Measurements from ENCODE around the gene WNT5A.
A peak's percentile ranks its signal among the peaks of the same experiment; 100 is the strongest.

The WNT5A gene

DNA sequence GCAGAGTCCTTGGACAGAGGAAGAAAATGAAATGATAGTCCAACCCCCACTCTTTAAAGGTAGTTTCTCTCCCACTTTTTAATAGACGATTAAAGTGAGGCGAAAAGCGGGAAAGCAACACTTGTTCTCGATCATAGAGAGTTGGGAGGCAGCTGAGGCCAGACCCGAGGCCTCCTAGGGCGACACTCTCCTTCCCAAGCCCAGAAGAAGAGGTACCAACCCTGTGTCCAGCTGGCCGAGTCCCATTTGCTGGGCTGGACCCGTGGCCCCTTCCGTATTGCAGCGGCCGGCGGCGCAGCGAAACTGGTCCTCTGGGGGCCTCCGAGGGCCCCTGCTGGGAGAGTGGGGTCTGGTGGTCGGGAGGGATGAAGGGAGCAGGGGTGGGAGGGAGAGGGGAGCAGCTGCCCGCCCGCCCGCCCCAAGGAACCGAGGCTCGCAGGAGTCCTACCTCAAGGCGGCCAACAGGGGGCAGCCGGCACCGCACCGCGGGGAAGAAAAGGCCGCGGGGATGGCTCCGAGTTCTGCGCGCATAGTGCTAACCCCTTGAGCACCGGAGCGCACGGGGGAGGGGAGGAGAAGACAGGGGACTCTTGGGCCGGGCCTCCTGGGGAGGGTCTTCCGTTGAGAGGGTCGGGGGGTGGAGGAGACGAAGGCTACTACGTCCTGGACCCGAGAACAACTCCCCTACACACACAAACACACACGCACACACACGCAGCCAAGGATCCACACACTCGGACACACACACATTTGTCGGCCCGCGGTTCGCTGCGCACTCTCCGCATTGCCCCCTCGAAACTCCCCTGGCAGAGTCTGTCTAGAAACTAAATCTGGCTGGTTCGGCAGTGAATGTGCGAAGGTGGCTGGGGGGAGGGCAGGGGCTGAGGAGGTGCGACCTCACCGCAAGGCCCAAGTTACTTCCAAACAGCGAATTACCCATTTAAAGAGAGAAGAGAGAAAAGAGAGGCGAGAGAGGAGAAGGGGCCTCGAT is 2.0 kb downstream of the WNT5A start (continued):
- TF ChIP-seq, protein P1, sequence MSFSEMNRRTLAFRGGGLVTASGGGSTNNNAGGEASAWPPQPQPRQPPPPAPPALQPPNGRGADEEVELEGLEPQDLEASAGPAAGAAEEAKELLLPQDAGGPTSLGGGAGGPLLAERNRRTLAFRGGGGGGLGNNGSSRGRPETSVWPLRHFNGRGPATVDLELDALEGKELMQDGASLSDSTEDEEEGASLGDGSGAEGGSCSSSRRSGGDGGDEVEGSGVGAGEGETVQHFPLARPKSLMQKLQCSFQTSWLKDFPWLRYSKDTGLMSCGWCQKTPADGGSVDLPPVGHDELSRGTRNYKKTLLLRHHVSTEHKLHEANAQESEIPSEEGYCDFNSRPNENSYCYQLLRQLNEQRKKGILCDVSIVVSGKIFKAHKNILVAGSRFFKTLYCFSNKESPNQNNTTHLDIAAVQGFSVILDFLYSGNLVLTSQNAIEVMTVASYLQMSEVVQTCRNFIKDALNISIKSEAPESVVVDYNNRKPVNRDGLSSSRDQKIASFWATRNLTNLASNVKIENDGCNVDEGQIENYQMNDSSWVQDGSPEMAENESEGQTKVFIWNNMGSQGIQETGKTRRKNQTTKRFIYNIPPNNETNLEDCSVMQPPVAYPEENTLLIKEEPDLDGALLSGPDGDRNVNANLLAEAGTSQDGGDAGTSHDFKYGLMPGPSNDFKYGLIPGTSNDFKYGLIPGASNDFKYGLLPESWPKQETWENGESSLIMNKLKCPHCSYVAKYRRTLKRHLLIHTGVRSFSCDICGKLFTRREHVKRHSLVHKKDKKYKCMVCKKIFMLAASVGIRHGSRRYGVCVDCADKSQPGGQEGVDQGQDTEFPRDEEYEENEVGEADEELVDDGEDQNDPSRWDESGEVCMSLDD (tag by site-specific recombination; IDR thresholded peaks at IDR 0.05): peak; percentile 86
- no peak for TF ChIP-seq ZNF670 (tag by site-specific recombination; IDR thresholded peaks at IDR 0.05; ENCODE audit: low read depth)
- TF ChIP-seq ZNF174 (tag by site-specific recombination; IDR thresholded peaks at IDR 0.05): no peak
- TF ChIP-seq ZBTB20 (tag by site-specific recombination; IDR thresholded peaks at IDR 0.05): peak; percentile 71
- 0 out of 2 replicates have a peak, but pooled peaks have one; percentile 42 for TF ChIP-seq KLF8 (tag by site-specific recombination; IDR thresholded peaks at IDR 0.05)
- TF ChIP-seq ZNF112 (tag by site-specific recombination; IDR thresholded peaks at IDR 0.05): no peak
- TF ChIP-seq ZNF747 (tag by site-specific recombination; IDR thresholded peaks at IDR 0.05): no peak
- peak; percentile 45; the same call in 1 of the 2 replicates for TF ChIP-seq ZNF561 (tag by site-specific recombination; IDR thresholded peaks at IDR 0.05; ENCODE audit: borderline replicate concordance)
- TF ChIP-seq ZBTB48 (tag by site-specific recombination; IDR thresholded peaks at IDR 0.05): peak; percentile 93
- peak; percentile 79 for TF ChIP-seq ZFP69B (tag by site-specific recombination; IDR thresholded peaks at IDR 0.05)
- TF ChIP-seq YY2 (tag by site-specific recombination; IDR thresholded peaks at IDR 0.05): no peak
- TF ChIP-seq ZFHX2 (tag by site-specific recombination; conservative IDR thresholded peaks at IDR 0.05): peak; percentile 33; the same call in 1 of the 2 replicates
- peak; percentile 55; the same call in 1 of the 2 replicates for TF ChIP-seq ZBTB1 (tag by site-specific recombination; IDR thresholded peaks at IDR 0.05)
- no peak for TF ChIP-seq HOXA7 (CRISPR knock-in tag; IDR thresholded peaks at IDR 0.05; ENCODE audit: borderline replicate concordance)
- no peak for TF ChIP-seq ZNF324 (tag by site-specific recombination; IDR thresholded peaks at IDR 0.05)
- TF ChIP-seq ZSCAN23 (tag by site-specific recombination; IDR thresholded peaks at IDR 0.05): no peak
- no peak; the same call in 1 of the 2 replicates for TF ChIP-seq ZNF146 (tag by site-specific recombination; IDR thresholded peaks at IDR 0.05)
- TF ChIP-seq ZNF785 (tag by site-specific recombination; IDR thresholded peaks at IDR 0.05): no peak
- TF ChIP-seq ZNF792 (tag by site-specific recombination; IDR thresholded peaks at IDR 0.05): no peak
- TF ChIP-seq ZNF654 (tag by site-specific recombination; IDR thresholded peaks at IDR 0.05; ENCODE audit: low read depth): peak; percentile 11; the same call in 1 of the 2 replicates
- TF ChIP-seq ZNF274 (IDR thresholded peaks at IDR 0.05; ENCODE audit: low read length): no peak
- TF ChIP-seq ZNF274 (tag by site-specific recombination; IDR thresholded peaks at IDR 0.05; ENCODE audit: borderline replicate concordance): no peak
- TF ChIP-seq, protein P2, sequence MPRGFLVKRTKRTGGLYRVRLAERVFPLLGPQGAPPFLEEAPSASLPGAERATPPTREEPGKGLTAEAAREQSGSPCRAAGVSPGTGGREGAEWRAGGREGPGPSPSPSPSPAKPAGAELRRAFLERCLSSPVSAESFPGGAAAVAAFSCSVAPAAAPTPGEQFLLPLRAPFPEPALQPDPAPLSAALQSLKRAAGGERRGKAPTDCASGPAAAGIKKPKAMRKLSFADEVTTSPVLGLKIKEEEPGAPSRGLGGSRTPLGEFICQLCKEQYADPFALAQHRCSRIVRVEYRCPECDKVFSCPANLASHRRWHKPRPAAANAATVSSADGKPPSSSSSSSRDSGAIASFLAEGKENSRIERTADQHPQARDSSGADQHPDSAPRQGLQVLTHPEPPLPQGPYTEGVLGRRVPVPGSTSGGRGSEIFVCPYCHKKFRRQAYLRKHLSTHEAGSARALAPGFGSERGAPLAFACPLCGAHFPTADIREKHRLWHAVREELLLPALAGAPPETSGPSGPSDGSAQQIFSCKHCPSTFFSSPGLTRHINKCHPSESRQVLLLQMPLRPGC (tag by site-specific recombination; IDR thresholded peaks at IDR 0.05): 0 out of 2 replicates have a peak, but pooled peaks have one; percentile 36
- no peak for TF ChIP-seq ZNF510 (tag by site-specific recombination; IDR thresholded peaks at IDR 0.05; ENCODE audit: insufficient replicate concordance)
- TF ChIP-seq ZBTB17 (tag by site-specific recombination; IDR thresholded peaks at IDR 0.05): peak; percentile 96
- peak; percentile 78 for TF ChIP-seq ZXDB (tag by site-specific recombination; IDR thresholded peaks at IDR 0.05)
- no peak for TF ChIP-seq ZNF585B (tag by site-specific recombination; IDR thresholded peaks at IDR 0.05)
- no peak for TF ChIP-seq ZNF596 (tag by site-specific recombination; IDR thresholded peaks at IDR 0.05)
- TF ChIP-seq ZNF791 (tag by site-specific recombination; IDR thresholded peaks at IDR 0.05): no peak
- no peak for TF ChIP-seq ZBTB6 (tag by site-specific recombination; IDR thresholded peaks at IDR 0.05)
- no peak for TF ChIP-seq ZNF26 (tag by site-specific recombination; IDR thresholded peaks at IDR 0.05)
- no peak for TF ChIP-seq ZNF544 (tag by site-specific recombination; IDR thresholded peaks at IDR 0.05)

Data from HEK293 (cell line).